ENCODE measurements around the gene REEP1. TPM values are rescaled to one million over a fixed set of nuclear protein-coding genes. Genes with fewer than 3 reads are reported as not detected.
"Not testable (repeated sequence)": the region's sequence is repeated elsewhere in the genome, so short reads cannot be mapped to it uniquely, and the experiment has no call there.

Gene REEP1
- total RNA-seq, 2 donors from 2014 or later: 6.6 to 224 TPM

DNA sequence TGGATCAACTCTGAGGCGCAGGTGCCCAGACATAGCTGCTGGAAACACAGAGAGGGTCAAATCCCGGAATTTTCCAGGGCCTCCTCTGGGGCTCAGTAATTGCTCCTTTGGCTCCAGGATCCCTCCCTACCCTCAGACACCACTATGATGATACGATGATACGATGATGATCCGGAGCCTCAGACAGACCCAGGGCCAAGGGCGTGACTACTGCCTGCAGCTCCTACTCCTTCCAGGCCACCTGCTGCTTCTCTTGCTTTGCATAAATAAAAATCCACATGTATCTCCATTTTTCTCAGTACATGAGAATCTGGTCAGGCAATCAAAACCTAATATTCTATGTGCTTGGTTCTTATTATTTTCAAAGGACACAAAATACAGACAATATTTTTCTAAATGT, 104.5 kb downstream of the REEP1 start:
- WGBS: 88% methylated on average over 6 of the region's 6 CpGs
- Histone ChIP-seq H3K27me3 (replicated peaks; ENCODE audit: insufficient read depth) (no peaks in the 10 kb centered on the region), H3K9me3 (no peaks in the 10 kb centered on the region), H3K4me1 (replicated peaks) (no peaks in the 10 kb centered on the region), H3K36me3 (no peaks in the 10 kb centered on the region), H3K27ac (no peak overlapping the region), H3K4me3 (no peak overlapping the region)
- DNase-seq (ENCODE audit: low spot score): no peak
- TF ChIP-seq, protein P1, sequence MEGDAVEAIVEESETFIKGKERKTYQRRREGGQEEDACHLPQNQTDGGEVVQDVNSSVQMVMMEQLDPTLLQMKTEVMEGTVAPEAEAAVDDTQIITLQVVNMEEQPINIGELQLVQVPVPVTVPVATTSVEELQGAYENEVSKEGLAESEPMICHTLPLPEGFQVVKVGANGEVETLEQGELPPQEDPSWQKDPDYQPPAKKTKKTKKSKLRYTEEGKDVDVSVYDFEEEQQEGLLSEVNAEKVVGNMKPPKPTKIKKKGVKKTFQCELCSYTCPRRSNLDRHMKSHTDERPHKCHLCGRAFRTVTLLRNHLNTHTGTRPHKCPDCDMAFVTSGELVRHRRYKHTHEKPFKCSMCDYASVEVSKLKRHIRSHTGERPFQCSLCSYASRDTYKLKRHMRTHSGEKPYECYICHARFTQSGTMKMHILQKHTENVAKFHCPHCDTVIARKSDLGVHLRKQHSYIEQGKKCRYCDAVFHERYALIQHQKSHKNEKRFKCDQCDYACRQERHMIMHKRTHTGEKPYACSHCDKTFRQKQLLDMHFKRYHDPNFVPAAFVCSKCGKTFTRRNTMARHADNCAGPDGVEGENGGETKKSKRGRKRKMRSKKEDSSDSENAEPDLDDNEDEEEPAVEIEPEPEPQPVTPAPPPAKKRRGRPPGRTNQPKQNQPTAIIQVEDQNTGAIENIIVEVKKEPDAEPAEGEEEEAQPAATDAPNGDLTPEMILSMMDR (IDR thresholded peaks at IDR 0.05): no peak
- TF ChIP-seq POLR2A (IDR thresholded peaks at IDR 0.05): no peak
- no peak for TF ChIP-seq POLR2AphosphoS5 (IDR thresholded peaks at IDR 0.05)
- intact Hi-C loops (cut with DNase I): no loop called here

DNA sequence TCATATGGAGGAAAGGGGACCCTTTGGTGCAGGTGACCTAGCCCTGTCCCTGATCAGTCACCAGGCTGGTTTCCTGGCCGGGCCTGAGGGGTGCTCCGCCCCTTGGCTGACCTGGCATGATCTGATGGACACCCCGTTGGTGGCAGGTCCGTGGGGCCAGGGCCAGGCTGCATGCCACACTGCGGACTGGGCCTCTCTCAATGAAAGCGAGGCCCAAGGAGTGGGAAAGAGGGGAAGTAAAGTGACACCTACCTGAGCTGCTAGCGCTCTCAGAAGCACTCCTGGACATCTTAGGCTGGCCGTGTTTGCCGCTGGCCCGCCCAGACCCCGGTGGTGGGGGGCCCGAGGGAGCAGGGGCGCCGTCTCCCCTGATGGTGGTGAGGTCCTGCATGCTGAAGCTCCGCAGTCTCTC, 105.0 kb downstream of the REEP1 start:
- DNase-seq (ENCODE audit: low spot score): no peak
- Histone ChIP-seq H3K4me1 (replicated peaks) (no peaks in the 10 kb centered on the region), H3K9me3 (no peaks in the 10 kb centered on the region), H3K27ac (no peak overlapping the region), H3K27me3 (replicated peaks; ENCODE audit: insufficient read depth) (no peaks in the 10 kb centered on the region), H3K36me3 (no peaks in the 10 kb centered on the region), H3K4me3 (no peak overlapping the region)
- 90% methylated on average over 15 of the region's 15 CpGs for WGBS
- TF ChIP-seq, protein P1 (IDR thresholded peaks at IDR 0.05): no peak
- TF ChIP-seq POLR2AphosphoS5 (IDR thresholded peaks at IDR 0.05) (no peak), POLR2A (IDR thresholded peaks at IDR 0.05) (no peak)
- intact Hi-C loops (cut with DNase I): no loop called here

DNA sequence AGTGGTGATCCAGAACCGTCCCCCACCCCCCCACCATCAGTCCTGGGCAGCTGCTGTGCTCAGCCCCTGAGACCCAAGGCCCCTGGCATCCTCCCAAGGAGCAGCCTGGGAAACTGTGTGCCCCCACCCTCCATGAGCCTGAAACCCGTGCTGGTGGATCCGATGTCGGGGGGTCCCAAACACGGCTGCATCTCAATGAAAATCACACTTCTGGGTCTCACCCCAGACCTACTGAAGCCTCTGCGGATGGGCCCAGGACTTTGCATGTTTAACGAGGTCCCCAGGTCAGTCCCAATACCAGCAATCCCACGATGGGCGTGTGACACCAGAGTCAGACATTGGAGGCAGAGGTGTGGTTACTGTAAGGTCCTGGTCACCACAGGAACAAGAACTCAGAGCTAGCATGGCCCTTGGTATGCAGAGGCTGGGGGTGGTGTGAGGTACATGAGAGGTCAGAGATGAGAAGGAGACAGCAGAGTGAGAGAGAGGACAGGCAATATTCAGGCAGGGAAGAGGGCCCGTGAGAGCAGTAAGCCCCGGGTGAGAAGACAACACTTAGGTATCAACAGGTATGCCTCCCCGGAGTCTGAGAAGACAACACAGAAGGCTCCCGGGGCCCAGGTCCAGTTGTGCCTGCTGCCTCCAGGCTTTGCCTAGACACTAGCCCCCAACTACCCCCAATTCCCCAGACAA, 105.6 kb downstream of the REEP1 start:
- no peak overlapping the region for H3K27ac ChIP-seq
- H3K36me3 ChIP-seq: no peaks in the 10 kb centered on the region
- 83% methylated on average over 13 of the region's 13 CpGs for WGBS
- no peaks in the 10 kb centered on the region for H3K9me3 ChIP-seq
- intact Hi-C loops (cut with DNase I): no loop called here
- no peaks in the 10 kb centered on the region for H3K4me1 ChIP-seq (replicated peaks)
- no peak for DNase-seq (ENCODE audit: low spot score)
- no peaks in the 10 kb centered on the region for H3K27me3 ChIP-seq (replicated peaks; ENCODE audit: insufficient read depth)
- no peak overlapping the region for H3K4me3 ChIP-seq
- TF ChIP-seq, protein P1 (IDR thresholded peaks at IDR 0.05): no peak
- TF ChIP-seq POLR2AphosphoS5 (IDR thresholded peaks at IDR 0.05): no peak
- TF ChIP-seq POLR2A (IDR thresholded peaks at IDR 0.05): no peak

DNA sequence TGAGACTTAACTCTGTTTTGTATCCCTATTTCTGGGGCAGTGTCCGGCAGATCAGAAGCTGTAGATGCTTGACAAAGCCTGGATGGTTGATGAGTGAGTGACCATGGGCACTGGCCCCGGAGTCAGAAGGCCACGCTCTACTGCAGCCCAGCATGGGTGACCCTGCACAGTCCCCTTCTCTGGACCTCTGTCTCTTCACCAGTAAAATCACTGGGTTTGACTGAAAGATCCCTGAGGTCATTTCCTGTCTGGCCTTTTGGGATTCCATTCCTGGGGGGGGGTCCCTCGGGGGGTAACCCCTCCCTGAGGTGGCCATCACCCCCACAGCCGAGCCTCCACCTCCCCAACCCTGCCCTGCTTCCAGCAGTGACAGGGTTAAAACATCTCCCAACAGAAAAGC, 106.5 kb downstream of the REEP1 start:
- H3K9me3 ChIP-seq: no peaks in the 10 kb centered on the region
- no peaks in the 10 kb centered on the region for H3K4me1 ChIP-seq (replicated peaks)
- intact Hi-C loops (cut with DNase I): no loop called here
- 79% methylated on average over 5 of the region's 5 CpGs for WGBS
- TF ChIP-seq POLR2A (IDR thresholded peaks at IDR 0.05) (no peak), POLR2AphosphoS5 (IDR thresholded peaks at IDR 0.05) (no peak)
- TF ChIP-seq, protein P1 (IDR thresholded peaks at IDR 0.05): no peak
- H3K27ac ChIP-seq: no peak overlapping the region
- no peaks in the 10 kb centered on the region for H3K36me3 ChIP-seq
- H3K4me3 ChIP-seq: no peak overlapping the region
- H3K27me3 ChIP-seq (replicated peaks; ENCODE audit: insufficient read depth): no peaks in the 10 kb centered on the region
- no peak for DNase-seq (ENCODE audit: low spot score)

DNA sequence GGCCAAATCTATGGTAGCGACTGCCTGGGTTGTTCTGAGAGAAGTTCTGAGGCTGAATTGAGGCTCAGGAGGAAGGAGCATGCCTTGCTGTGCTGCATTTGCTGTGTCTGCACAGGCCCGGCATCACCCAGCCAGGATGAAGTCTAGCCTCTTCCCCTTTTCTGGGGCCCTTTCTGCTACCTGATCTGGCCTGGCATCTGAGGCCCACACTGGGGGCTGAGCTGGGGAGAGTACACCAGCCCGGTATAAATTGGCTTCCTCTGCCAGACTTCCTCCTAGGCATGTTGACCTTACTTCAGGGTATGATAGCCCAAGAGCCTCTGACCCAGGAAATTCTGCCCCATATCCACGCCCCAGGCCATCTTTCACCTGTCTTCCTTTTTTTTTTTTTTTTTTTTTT, 108.2 kb downstream of the REEP1 start:
- Histone ChIP-seq H3K27me3 (replicated peaks; ENCODE audit: insufficient read depth) (no peaks in the 10 kb centered on the region), H3K36me3 (no peaks in the 10 kb centered on the region), H3K27ac (no peak overlapping the region), H3K9me3 (no peaks in the 10 kb centered on the region), H3K4me1 (replicated peaks) (no peaks in the 10 kb centered on the region), H3K4me3 (no peak overlapping the region)
- intact Hi-C loops (cut with DNase I): loop anchor here (10.0 kb wide), 1 partner anchor 106 kb away; the partner anchor contains the start of gene REEP1
- no peak for DNase-seq (ENCODE audit: low spot score)
- 49% methylated on average over 4 of the region's 4 CpGs for WGBS
- TF ChIP-seq, protein P1 (IDR thresholded peaks at IDR 0.05): no peak
- TF ChIP-seq POLR2A (IDR thresholded peaks at IDR 0.05) (no peak), POLR2AphosphoS5 (IDR thresholded peaks at IDR 0.05) (no peak)

DNA sequence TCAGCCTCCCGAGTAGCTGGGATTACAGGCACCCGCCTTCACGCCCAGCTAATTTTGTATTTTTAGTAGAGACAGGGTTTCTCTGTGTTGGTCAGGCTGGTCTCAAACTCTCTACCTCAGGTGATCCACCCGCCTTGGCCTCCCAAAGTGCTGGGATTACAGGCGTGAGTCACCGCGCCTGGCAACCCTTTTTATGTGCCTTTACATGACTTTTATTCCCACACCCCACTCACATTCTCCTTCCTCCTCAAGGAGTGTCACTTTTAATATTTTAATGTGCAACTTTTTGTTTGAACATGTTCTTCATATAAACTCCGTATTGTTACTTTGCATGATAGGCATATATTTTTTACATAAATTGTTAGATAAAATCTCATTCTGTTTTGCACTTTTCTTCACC, 108.9 kb downstream of the REEP1 start:
- not testable (repeated sequence) for H3K36me3 ChIP-seq; H3K4me3 ChIP-seq; DNase-seq (ENCODE audit: low spot score); H3K4me1 ChIP-seq (replicated peaks); H3K27ac ChIP-seq; H3K27me3 ChIP-seq (replicated peaks; ENCODE audit: insufficient read depth); H3K9me3 ChIP-seq
- intact Hi-C loops (cut with DNase I): loop anchor here (10.0 kb wide), 1 partner anchor 106 kb away; the partner anchor contains the start of gene REEP1
- WGBS: 82% methylated on average over 8 of the region's 8 CpGs
